ENCODE results near the gene CEP85. TPM values are rescaled to one million over a fixed set of nuclear protein-coding genes. Genes with fewer than 3 reads are reported as not detected.
"Not testable (repeated sequence)": the region's sequence is repeated elsewhere in the genome, so short reads cannot be mapped to it uniquely, and the experiment has no call there.

Gene CEP85
- polyA plus RNA-seq, 1 donor from 2014 or later, result 6.6 TPM

GRCh38 chr1:26210147-26210870, 23.7 kb upstream of the CEP85 start:
- H3K9me3 Mint-ChIP-seq, result no peaks in the 10 kb centered on the region
- peaks cover 4% of the 10 kb centered on the region for H3K27me3 Mint-ChIP-seq
- H3K4me3 Mint-ChIP-seq, result no peak overlapping the region
- H3K27ac Mint-ChIP-seq, result no peak overlapping the region
- H3K4me1 Mint-ChIP-seq, result no peaks in the 10 kb centered on the region
- H3K36me3 Mint-ChIP-seq, result no peaks in the 10 kb centered on the region

DNA sequence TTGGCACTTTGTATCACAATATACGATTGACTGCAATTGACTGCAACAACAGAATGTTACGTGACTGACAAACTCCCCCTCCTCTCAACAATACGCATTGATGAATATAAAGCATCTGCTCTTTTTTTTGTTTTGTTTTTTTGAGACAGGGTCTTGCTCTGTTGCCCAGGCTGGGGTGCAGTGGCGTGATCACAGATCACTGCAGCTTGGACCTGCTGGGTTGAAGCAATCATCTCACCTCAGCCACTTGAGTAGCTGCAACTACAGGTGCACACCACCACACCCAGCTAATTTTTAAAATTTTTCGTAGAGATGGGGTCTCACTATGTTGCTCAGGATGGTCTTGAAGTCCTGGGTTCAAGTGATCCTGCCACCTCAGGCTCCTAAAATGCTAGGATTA, 21.3 kb upstream of the CEP85 start:
- H3K27me3 Mint-ChIP-seq, result peaks cover 2% of the 10 kb centered on the region
- H3K36me3 Mint-ChIP-seq, result no peaks in the 10 kb centered on the region
- no peak overlapping the region for H3K4me3 Mint-ChIP-seq
- H3K9me3 Mint-ChIP-seq, result no peaks in the 10 kb centered on the region
- H3K4me1 Mint-ChIP-seq, result no peaks in the 10 kb centered on the region
- no peak overlapping the region for H3K27ac Mint-ChIP-seq

DNA sequence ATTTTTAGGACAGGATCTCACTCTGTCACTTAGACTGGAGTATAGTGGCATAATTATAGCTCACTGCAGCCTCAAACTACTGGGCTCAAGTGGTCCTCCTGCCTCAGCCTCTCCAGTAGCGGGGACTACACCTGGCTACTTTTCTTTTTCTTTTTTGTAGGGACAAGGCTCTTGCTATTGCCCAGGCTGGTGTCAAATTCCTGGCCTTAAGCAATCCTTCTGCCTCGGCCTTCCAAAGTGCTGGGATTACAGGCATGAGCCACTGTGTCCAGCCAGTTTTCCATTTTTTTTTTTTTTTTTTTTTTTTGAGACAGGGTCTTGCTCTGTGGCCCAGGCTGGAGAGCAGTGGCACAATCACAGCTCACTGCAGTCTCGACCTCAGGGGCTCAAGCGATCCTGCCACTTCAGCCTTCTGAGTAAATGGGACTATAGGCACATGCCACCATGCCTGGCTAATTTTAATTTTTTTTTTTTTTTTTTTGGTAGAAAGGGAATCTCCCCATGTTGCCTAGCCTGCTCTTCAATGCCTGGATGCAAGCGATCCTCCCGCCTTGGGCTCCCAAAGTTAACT, 20.6 kb upstream of the CEP85 start:
- Mint-ChIP-seq H3K27me3 (peaks cover 2% of the 10 kb centered on the region), H3K9me3 (no peaks in the 10 kb centered on the region), H3K4me1 (no peaks in the 10 kb centered on the region), H3K4me3 (no peak overlapping the region), H3K27ac (no peak overlapping the region), H3K36me3 (no peaks in the 10 kb centered on the region)

- Mint-ChIP-seq H3K27ac (no peak overlapping the region), H3K4me1 (no peaks in the 10 kb centered on the region), H3K9me3 (no peaks in the 10 kb centered on the region), H3K27me3 (peaks cover 4% of the 10 kb centered on the region), H3K4me3 (no peak overlapping the region), H3K36me3 (no peaks in the 10 kb centered on the region)
Observed at GRCh38 chr1:26215246-26215645, 18.8 kb upstream of the CEP85 start.

GRCh38 chr1:26218906-26219494, 15.0 kb upstream of the CEP85 start:
- Mint-ChIP-seq H3K27me3 (peaks cover 8% of the 10 kb centered on the region), H3K4me3 (no peak overlapping the region), H3K9me3 (no peaks in the 10 kb centered on the region), H3K4me1 (no peaks in the 10 kb centered on the region), H3K27ac (no peak overlapping the region), H3K36me3 (no peaks in the 10 kb centered on the region)

DNA sequence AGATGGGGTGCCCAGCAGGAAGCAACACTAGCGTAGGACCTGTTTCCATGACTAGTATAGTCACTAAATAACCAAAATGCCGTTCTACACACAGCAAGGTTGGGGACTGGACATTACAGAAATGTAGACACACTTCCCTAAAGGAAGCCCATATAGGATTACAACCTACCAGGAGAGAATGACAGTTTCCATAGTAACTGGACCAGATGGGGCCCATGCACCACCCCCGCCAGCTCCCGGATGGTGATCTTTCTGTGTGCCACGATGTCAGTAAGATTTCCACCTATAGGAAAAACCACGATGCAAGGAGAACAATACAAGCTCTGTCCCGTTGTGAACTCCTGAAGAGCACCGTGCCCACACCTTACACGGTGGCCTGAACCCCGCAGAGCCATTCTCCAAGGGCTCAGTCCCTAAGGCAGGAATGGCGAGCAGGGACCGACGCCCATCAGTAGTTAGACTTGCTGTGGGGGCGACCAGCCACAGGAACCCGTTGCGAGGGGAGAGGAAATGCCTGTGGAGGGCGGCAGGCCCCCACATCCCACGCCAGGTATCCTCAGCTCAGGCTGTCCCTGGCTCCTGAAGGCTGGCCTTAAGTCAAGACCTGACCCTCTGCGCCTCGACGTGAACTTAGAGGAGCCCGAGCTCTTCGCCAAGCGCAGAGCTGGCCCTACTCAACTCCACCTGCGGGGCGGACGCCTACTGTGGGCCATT, 13.6 kb upstream of the CEP85 start:
- no peaks in the 10 kb centered on the region for H3K36me3 Mint-ChIP-seq
- no peaks in the 10 kb centered on the region for H3K9me3 Mint-ChIP-seq
- H3K4me3 Mint-ChIP-seq, result no peak overlapping the region
- H3K27ac Mint-ChIP-seq, result no peak overlapping the region
- peaks cover 15% of the 10 kb centered on the region for H3K27me3 Mint-ChIP-seq
- peaks cover 0 to 1% (median 0%) of the 10 kb centered on the region in 3 donors for H3K4me1 Mint-ChIP-seq

DNA sequence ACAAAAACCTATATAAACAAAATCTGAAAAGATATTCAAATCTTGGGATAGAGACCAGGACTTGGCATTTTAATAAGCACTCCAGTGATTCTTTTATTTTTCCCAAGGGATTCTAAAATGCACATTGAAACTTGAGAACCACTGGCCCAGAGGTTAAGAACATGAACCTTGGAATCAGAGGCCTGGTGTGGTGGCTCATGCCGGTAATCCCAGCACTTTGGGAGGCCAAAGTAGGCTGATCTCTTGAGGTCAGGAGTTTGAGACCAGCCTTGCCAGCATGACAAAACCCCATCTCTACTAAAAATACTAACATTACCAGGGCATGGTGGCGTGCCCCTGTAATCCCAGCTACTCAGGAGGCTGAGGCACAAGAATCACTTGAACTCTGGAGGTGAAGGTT, 12.9 kb upstream of the CEP85 start:
- Mint-ChIP-seq H3K36me3 (no peaks in the 10 kb centered on the region), H3K4me3 (no peak overlapping the region), H3K27me3 (peaks cover 22% of the 10 kb centered on the region), H3K9me3 (no peaks in the 10 kb centered on the region), H3K27ac (no peak overlapping the region), H3K4me1 (peaks cover 5 to 6% (median 6%) of the 10 kb centered on the region in 3 donors)

DNA sequence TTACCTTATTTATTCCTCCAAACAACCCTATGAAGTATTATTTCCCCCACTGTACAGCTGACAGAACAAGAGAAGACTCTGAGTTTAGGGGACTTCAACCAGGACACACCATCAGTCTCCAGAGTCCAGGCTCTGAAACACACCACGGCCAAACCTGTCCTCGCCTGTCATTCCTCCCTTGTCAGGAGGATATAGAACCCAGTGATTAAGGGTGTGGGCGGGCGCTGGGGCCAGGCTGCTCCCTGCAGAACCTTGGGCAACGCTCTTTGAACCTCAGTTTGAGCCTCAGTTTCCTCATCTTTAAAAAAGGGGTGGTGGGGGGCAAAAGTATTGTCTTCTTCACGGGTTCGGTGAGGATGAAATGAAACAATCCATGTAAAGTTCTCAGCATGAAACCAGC, 9.4 kb upstream of the CEP85 start:
- Mint-ChIP-seq H3K27me3 (peaks cover 32% of the 10 kb centered on the region), H3K4me3 (peak overlapping the region in 3 of 4 donors; percentile 45 to 87 (median 46)), H3K27ac (no peak overlapping the region), H3K36me3 (no peaks in the 10 kb centered on the region), H3K4me1 (peaks cover 10% of the 10 kb centered on the region in 3 donors), H3K9me3 (no peaks in the 10 kb centered on the region)

- Mint-ChIP-seq H3K27me3 (peaks cover 30% of the 10 kb centered on the region), H3K27ac (no peak overlapping the region), H3K4me3 (peak overlapping the region; percentile 70 to 87 (median 77)), H3K4me1 (peaks cover 10% of the 10 kb centered on the region in 3 donors), H3K36me3 (no peaks in the 10 kb centered on the region), H3K9me3 (no peaks in the 10 kb centered on the region)
Observed at GRCh38 chr1:26225033-26225831, 8.8 kb upstream of the CEP85 start.

DNA sequence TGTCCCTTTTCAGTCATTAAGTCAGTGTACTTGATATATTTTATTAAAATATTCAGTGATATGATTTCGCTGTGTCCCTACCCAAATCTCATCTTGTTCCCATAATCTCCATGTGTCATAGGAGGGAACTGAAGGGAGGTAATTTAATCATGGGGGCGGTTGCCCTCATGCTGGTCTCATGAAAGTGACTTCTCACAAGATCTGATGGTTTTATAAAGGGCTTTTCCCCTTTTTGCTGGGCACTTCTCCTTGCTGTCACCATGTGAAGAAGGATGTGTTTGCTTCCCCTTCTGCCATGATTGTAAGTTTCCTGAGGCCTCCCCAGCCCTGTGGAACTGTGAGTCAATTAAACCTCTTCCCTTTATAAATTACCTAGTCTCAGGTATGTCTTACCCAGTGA, 3.3 kb upstream of the CEP85 start:
- not testable (repeated sequence) for H3K36me3 Mint-ChIP-seq, H3K27ac Mint-ChIP-seq, H3K9me3 Mint-ChIP-seq, H3K4me3 Mint-ChIP-seq
- Mint-ChIP-seq H3K4me1 (peaks cover 12 to 23% (median 14%) of the 10 kb centered on the region in 3 donors), H3K27me3 (peaks cover 14% of the 10 kb centered on the region)

- peak overlapping the region; percentile 98 to 100 (median 98) for H3K4me3 Mint-ChIP-seq
- H3K27me3 Mint-ChIP-seq, result no peaks in the 10 kb centered on the region
- no peaks in the 10 kb centered on the region for H3K9me3 Mint-ChIP-seq
- no peaks in the 10 kb centered on the region for H3K36me3 Mint-ChIP-seq
- peak overlapping the region; percentile 90 to 99 (median 97) for H3K27ac Mint-ChIP-seq
- H3K4me1 Mint-ChIP-seq, result peaks cover 19 to 23% (median 23%) of the 10 kb centered on the region in 3 donors
Observed at GRCh38 chr1:26234644-26235370, 807 bp downstream of the CEP85 start.

DNA sequence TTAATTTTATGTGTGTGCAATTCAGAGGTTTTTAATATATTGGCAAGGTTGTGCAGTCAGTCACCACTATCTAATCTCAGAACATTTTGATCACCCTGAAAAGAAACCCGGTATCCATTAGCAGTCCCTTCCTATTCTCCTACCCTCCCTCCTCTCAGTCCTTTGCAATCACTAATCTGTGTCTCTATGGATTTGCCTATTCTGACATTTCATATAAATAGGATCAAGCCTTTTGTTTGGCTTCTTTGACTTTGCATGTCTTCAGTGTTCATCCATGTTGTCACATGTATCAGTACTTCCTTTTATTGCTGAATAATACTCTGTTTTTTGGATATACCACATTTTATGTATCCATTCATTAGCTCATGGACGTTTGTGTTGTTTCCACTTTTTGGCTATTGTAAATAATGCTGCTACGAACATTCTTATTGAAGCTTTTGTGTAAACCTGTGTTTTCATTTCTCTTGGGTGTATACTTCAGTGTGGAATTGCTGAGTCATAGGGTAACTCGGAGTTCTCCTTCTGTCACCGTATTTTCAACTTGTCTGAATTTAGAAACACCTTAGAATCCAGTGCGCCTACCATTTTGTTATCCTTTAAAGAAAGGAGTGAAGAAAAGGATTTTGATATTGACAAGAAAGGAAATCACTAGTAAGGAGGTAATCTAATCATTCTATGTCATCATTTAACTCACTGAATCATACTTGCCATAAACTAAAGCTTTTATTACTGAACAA, 3.4 kb downstream of the CEP85 start:
- H3K9me3 Mint-ChIP-seq, result no peaks in the 10 kb centered on the region
- no peaks in the 10 kb centered on the region for H3K27me3 Mint-ChIP-seq
- H3K36me3 Mint-ChIP-seq, result no peaks in the 10 kb centered on the region
- H3K4me3 Mint-ChIP-seq, result peak overlapping the region in 2 of 4 donors; percentile 43 to 85
- peak overlapping the region in 1 of 3 donors; percentile 78 for H3K27ac Mint-ChIP-seq
- H3K4me1 Mint-ChIP-seq, result peaks cover 19 to 23% (median 23%) of the 10 kb centered on the region in 3 donors

GRCh38 chr1:26239936-26240335, 5.9 kb downstream of the CEP85 start:
- Mint-ChIP-seq H3K9me3 (no peaks in the 10 kb centered on the region), H3K4me3 (no peak overlapping the region), H3K4me1 (peaks cover 12 to 20% (median 19%) of the 10 kb centered on the region in 3 donors), H3K27me3 (no peaks in the 10 kb centered on the region), H3K27ac (no peak overlapping the region), H3K36me3 (no peaks in the 10 kb centered on the region)

Data from IgD-negative memory B cell (primary cell).